Caco-2 (cell line): ENCODE results near the gene CHST14. TPM values are rescaled to one million over a fixed set of nuclear protein-coding genes. Genes with fewer than 3 reads are reported as not detected.

Experiments used
- BruUV-seq: library from RNA; stranded (reverse); fragments of 400-500 nt; replicated peaks from 2 replicates; lab custom pipeline; 2021; lab: Mats Ljungman, UMichigan
- CTCF ChIA-PET: fragments of 300-600 bp; sonication (Branson Sonifier 250); formaldehyde crosslinking; loops from one replicate; lab custom pipeline; 2022; ENCODE audit warnings: antibody characterized with exemption; lab: Charles Lee
- POLR2A ChIA-PET: fragments of 300-600 bp; sonication (Branson Sonifier 250); formaldehyde crosslinking; loops from one replicate; lab custom pipeline; 2022; ENCODE audit warnings: antibody characterized with exemption; lab: Charles Lee
- DNase-seq, 2 experiments: peaks; one replicate each; pipeline versions ENCODE4 v3.0.0 to v3.0.0-alpha.2; 2020 to 2022
- H3K27me3 ChIP-seq: replicated peaks from 2 replicates; pipeline ENCODE4 v1.6.0; 2011; ENCODE audit warnings: low read length; ENCODE audit not compliant: control insufficient read depth, insufficient read depth
- H3K36me3 ChIP-seq: 2 replicates; pipeline ENCODE4 v1.5.1; 2011; ENCODE audit warnings: low read length; ENCODE audit not compliant: control insufficient read depth, insufficient read depth
- H3K4me1 ChIP-seq: fragments of 250-450 bp; sonication (Bioruptor Pico); 2 replicates; pipeline ENCODE4 v1.5.1; 2020; ENCODE audit warnings: mild to moderate bottlenecking
- H3K4me3 ChIP-seq: 2 replicates; pipeline ENCODE4 v1.5.1; 2011; ENCODE audit warnings: low read depth, mild to moderate bottlenecking, control low read depth, low read length
- H3K9me3 ChIP-seq: fragments of 250-450 bp; sonication (Bioruptor Pico); 2 replicates; pipeline ENCODE4 v1.5.1; 2020; ENCODE audit warnings: mild to moderate bottlenecking, moderate library complexity
- H3K27ac Mint-ChIP-seq: one replicate; pipeline ENCODE4 v1.8.0; 2022; ENCODE audit warnings: mixed read lengths; ENCODE audit not compliant: unreplicated experiment
- H3K27me3 Mint-ChIP-seq: one replicate; pipeline ENCODE4 v1.8.0; 2022; ENCODE audit warnings: mixed read lengths; ENCODE audit not compliant: insufficient read depth, unreplicated experiment
- H3K36me3 Mint-ChIP-seq: one replicate; pipeline ENCODE4 v1.8.0; 2022; ENCODE audit warnings: mild to moderate bottlenecking, mixed read lengths; ENCODE audit not compliant: insufficient read depth, unreplicated experiment
- H3K4me1 Mint-ChIP-seq: one replicate; pipeline ENCODE4 v1.8.0; 2022; ENCODE audit warnings: low read depth, mixed read lengths; ENCODE audit not compliant: unreplicated experiment
- H3K4me3 Mint-ChIP-seq: one replicate; pipeline ENCODE4 v1.8.0; 2022; ENCODE audit warnings: mild to moderate bottlenecking, moderate library complexity, mixed read lengths; ENCODE audit not compliant: unreplicated experiment
- H3K9me3 Mint-ChIP-seq: one replicate; pipeline ENCODE4 v1.8.0; 2022; ENCODE audit warnings: mixed read lengths; ENCODE audit not compliant: unreplicated experiment
- intact Hi-C: fragments of 100-400 bp; cut with micrococcal nuclease; formaldehyde crosslinking; loops from one replicate; pipeline ENCODE4 v1.10.0; 2022; ENCODE audit not compliant: unreplicated experiment
- total RNA-seq: library from RNA; stranded (reverse); gene quantifications from 2 replicates; pipeline ENCODE4 v1.2.3, GENCODE V29; 2022
- TF ChIP-seq, protein P1 (sequence below), 2 experiments: fragments of 200-600 bp in 1 of 2; IDR thresholded peaks; 1 replicate in 1 of 2; 2 replicates in 1 of 2; pipeline versions ENCODE4 v1.5.1 to v1.8.0; 2011 to 2022; ENCODE audit warnings: antibody characterized with exemption in 1 of 2, control low read depth in 1 of 2, inconsistent platforms in 1 of 2, low read depth in 1 of 2, low read length in 1 of 2, mild to moderate bottlenecking in 1 of 2, moderate library complexity in 1 of 2; ENCODE audit not compliant: insufficient read depth in 1 of 2, severe bottlenecking in 1 of 2, unreplicated experiment in 1 of 2

CHST14 gene
- total RNA-seq, 1 experiment from 2014 or later: 19.6 TPM

DNA sequence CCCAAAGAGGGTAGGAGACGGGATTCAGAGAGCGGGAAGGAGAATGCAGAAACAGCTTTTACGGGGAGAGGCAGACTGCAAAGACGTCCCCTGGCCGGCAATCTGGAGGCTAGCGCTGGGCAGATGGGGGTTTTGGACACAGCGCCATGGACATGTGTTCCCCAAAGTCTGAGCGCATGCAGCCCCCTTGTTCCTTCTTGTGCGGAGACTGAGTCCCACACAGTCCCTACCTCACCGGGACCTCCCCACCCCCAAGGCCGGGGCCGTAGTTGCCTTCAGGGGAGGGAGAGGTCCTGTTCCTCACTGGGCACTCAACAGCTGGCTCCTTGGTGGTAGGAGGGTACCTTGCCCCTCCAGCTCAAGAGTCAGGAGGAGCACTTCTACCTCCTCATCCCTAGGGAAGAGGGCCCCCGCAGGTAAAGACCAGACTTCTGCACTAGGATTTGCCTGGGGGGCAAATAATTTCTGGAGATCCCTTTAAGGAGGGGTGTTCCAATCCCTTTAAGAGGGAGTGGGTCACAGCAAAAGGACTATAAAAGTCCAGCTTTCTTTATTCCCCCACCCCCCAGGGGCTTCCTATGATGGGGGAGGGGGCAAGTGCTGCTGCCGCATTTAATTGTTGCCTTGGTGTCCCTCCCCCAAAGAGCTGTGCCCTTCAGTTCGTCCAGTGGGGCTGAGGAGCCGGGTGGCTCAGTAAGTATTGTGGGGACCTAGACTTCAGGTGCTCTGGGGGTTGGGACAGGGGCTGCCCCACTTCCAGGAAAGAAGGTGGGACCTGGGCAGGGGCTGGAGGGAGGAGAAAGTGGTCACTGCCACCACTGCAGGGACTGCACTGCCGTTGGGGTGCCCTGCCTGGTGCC lies 33.7 kb upstream of the CHST14 start:
- TF ChIP-seq, protein P1, sequence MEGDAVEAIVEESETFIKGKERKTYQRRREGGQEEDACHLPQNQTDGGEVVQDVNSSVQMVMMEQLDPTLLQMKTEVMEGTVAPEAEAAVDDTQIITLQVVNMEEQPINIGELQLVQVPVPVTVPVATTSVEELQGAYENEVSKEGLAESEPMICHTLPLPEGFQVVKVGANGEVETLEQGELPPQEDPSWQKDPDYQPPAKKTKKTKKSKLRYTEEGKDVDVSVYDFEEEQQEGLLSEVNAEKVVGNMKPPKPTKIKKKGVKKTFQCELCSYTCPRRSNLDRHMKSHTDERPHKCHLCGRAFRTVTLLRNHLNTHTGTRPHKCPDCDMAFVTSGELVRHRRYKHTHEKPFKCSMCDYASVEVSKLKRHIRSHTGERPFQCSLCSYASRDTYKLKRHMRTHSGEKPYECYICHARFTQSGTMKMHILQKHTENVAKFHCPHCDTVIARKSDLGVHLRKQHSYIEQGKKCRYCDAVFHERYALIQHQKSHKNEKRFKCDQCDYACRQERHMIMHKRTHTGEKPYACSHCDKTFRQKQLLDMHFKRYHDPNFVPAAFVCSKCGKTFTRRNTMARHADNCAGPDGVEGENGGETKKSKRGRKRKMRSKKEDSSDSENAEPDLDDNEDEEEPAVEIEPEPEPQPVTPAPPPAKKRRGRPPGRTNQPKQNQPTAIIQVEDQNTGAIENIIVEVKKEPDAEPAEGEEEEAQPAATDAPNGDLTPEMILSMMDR (IDR thresholded peaks at IDR 0.05; ENCODE audit: insufficient read depth in 1 of 2, low read depth in 1 of 2, low read length in 1 of 2, severe bottlenecking in 1 of 2, unreplicated experiment in 1 of 2): no peak
- CTCF ChIA-PET: interaction anchor here (1.0 kb wide), 1 partner anchor 15 kb away, joined by 3 read pairs; no protein-coding TSS in a partner anchor
- POLR2A ChIA-PET: no interaction called here
- intact Hi-C loops: no loop called here
- H3K4me3 Mint-ChIP-seq: peak overlapping the region; percentile 76
- Histone ChIP-seq H3K27me3 (no peaks in the 10 kb centered on the region), H3K36me3 (no peaks in the 10 kb centered on the region), H3K9me3 (no peaks in the 10 kb centered on the region), H3K4me1 (peaks cover 15% of the 10 kb centered on the region), H3K4me3 (no peak overlapping the region)
- H3K27ac Mint-ChIP-seq: no peak overlapping the region
- no peaks in the 10 kb centered on the region for H3K9me3 Mint-ChIP-seq
- peaks cover 16% of the 10 kb centered on the region for H3K4me1 Mint-ChIP-seq
- BruUV-seq: no TSS peak
- no peaks in the 10 kb centered on the region for H3K27me3 Mint-ChIP-seq
- H3K36me3 Mint-ChIP-seq: peaks cover 11% of the 10 kb centered on the region
- DNase-seq: no peak

DNA sequence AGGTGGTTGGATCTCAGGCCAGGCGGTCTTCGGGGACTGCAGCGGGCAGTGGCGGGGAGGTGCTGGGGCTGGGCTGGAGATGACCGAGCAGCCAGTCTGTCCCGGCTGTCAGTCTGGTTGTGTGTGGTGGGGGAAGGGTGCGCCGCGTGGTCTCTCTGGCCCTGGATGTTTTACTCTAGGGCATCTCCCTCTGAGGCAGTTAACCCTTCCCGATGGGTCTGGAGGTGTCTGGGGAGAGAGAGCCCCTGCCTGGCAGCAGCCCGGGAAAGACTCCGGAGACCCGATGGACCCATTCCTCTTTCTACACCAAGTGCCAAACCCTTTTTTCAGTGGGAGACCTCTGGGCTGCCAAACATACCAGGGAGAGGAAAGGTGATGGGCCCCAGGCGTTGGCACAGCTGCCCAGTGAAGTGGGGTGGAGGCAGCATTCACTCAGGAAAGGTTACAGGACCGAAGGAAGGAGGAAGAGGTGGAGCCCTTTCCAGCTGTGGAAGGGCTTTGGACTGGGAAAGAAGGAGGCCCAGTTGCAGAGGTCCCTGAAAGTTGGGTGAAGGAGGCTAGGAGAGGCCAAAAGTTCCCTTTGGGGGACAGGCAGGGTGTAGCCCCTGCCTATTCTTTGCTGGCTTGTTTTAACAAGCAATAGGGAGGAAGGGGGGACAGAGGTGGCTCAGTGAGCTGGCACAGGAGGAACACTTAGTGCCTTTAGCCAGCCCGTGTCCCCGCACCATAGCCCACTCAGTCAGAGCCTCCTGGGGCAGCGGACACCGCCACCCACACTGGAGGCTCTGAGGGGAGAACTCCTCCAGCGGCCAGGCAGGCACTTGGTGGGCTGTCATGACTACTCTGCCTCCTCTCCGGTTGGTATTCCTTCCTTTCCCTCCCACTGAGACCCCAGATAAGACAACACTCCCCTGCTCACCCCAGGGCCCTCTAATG lies 32.8 kb upstream of the CHST14 start:
- BruUV-seq: no TSS peak
- ChIA-PET CTCF (no interaction called here), POLR2A (no interaction called here)
- intact Hi-C loops: no loop called here
- Histone ChIP-seq H3K4me3 (no peak overlapping the region), H3K36me3 (no peaks in the 10 kb centered on the region), H3K9me3 (no peaks in the 10 kb centered on the region), H3K27me3 (no peaks in the 10 kb centered on the region), H3K4me1 (peaks cover 18% of the 10 kb centered on the region)
- Mint-ChIP-seq H3K4me3 (no peak overlapping the region), H3K9me3 (no peaks in the 10 kb centered on the region), H3K4me1 (peaks cover 16% of the 10 kb centered on the region), H3K27ac (no peak overlapping the region), H3K27me3 (no peaks in the 10 kb centered on the region), H3K36me3 (peaks cover 11% of the 10 kb centered on the region)
- TF ChIP-seq, protein P1 (IDR thresholded peaks at IDR 0.05; ENCODE audit: insufficient read depth in 1 of 2, low read depth in 1 of 2, low read length in 1 of 2, severe bottlenecking in 1 of 2, unreplicated experiment in 1 of 2): no peak
- DNase-seq: no peak

DNA sequence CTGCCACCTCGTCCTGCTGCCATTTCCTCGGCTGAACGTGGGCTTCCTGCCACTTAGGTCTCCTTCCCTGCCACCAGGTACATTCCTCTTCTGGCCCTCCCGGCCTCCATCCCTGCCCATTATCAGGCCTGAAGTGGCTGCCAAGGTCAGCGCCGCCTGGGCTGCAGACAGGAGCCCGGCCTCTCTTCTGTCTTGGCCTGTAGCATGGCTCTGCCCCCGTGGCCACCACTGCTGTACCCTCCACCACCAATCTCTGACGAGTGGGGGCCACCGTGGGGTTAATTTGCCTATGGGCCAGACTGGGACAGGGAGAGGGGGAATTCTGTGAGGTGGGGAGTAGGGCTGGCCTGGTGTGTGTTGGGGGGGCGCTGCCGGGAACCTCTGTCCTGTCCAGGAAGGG lies 32.1 kb upstream of the CHST14 start:
- no peaks in the 10 kb centered on the region for H3K36me3 ChIP-seq
- no peak overlapping the region for H3K4me3 ChIP-seq
- H3K27me3 ChIP-seq: no peaks in the 10 kb centered on the region
- no peak overlapping the region for H3K4me3 Mint-ChIP-seq
- intact Hi-C loops: no loop called here
- H3K27ac Mint-ChIP-seq: no peak overlapping the region
- no peaks in the 10 kb centered on the region for H3K9me3 Mint-ChIP-seq
- peaks cover 23% of the 10 kb centered on the region for H3K4me1 Mint-ChIP-seq
- no peaks in the 10 kb centered on the region for H3K9me3 ChIP-seq
- no TSS peak for BruUV-seq
- peaks cover 23% of the 10 kb centered on the region for H3K4me1 ChIP-seq
- H3K36me3 Mint-ChIP-seq: peaks cover 15% of the 10 kb centered on the region
- ChIA-PET CTCF (no interaction called here), POLR2A (no interaction called here)
- no peaks in the 10 kb centered on the region for H3K27me3 Mint-ChIP-seq
- TF ChIP-seq, protein P1 (IDR thresholded peaks at IDR 0.05; ENCODE audit: insufficient read depth in 1 of 2, low read depth in 1 of 2, low read length in 1 of 2, severe bottlenecking in 1 of 2, unreplicated experiment in 1 of 2): no peak
- DNase-seq: no peak
